ENCODE results near the gene TMEM38A. TPM values are rescaled to one million over a fixed set of nuclear protein-coding genes. Genes with fewer than 3 reads are reported as not detected.
"Not testable (repeated sequence)": the region's sequence is repeated elsewhere in the genome, so short reads cannot be mapped to it uniquely, and the experiment has no call there.

The TMEM38A gene
- total RNA-seq, 1 donor from 2014 or later: 5.1 TPM

- no peak overlapping the region for H3K27ac ChIP-seq
- H3K4me1 ChIP-seq: no peaks in the 10 kb centered on the region
- DNase-seq: no peak
- intact Hi-C loops (cut with DNase I): no loop called here
- no peaks in the 10 kb centered on the region for H3K36me3 ChIP-seq
- H3K4me3 ChIP-seq: no peak overlapping the region
- no peak for ATAC-seq
- no peaks in the 10 kb centered on the region for H3K27me3 ChIP-seq
- no peak for TF ChIP-seq CTCF (IDR thresholded peaks at IDR 0.05)
- H3K9me3 ChIP-seq: no peaks in the 10 kb centered on the region
These were observed 27.1 kb downstream of the TMEM38A start for GRCh38 chr19:16688084-16688483.

GRCh38 chr19:16698914-16699313, 38.0 kb downstream of the TMEM38A start:
- intact Hi-C loops (cut with DNase I): no loop called here
- Histone ChIP-seq H3K36me3 (no peaks in the 10 kb centered on the region), H3K4me3 (no peak overlapping the region), H3K27ac (no peak overlapping the region), H3K4me1 (peaks cover 10% of the 10 kb centered on the region), H3K9me3 (no peaks in the 10 kb centered on the region), H3K27me3 (no peaks in the 10 kb centered on the region)
- DNase-seq (no peak), ATAC-seq (peak; percentile 46)
- no peak for TF ChIP-seq CTCF (IDR thresholded peaks at IDR 0.05)

- peak; percentile 58 for ATAC-seq
These were observed 41.2 kb downstream of the TMEM38A start for GRCh38 chr19:16702123-16702522.

GRCh38 chr19:16703677-16704076, 42.7 kb downstream of the TMEM38A start:
- intact Hi-C loops (cut with DNase I): no loop called here
- no peak overlapping the region for H3K27ac ChIP-seq
- ATAC-seq (no peak), DNase-seq (no peak)
- H3K27me3 ChIP-seq: no peaks in the 10 kb centered on the region
- H3K4me1 ChIP-seq: peaks cover 10% of the 10 kb centered on the region
- H3K4me3 ChIP-seq: no peak overlapping the region
- TF ChIP-seq CTCF (IDR thresholded peaks at IDR 0.05): no peak
- no peaks in the 10 kb centered on the region for H3K36me3 ChIP-seq
- H3K9me3 ChIP-seq: no peaks in the 10 kb centered on the region

More at GRCh38 chr19:16702123-16702522, 41.2 kb downstream of the TMEM38A start:
- peaks cover 10% of the 10 kb centered on the region for H3K4me1 ChIP-seq
- no peak for TF ChIP-seq CTCF (IDR thresholded peaks at IDR 0.05)
- no peaks in the 10 kb centered on the region for H3K27me3 ChIP-seq
- H3K9me3 ChIP-seq: no peaks in the 10 kb centered on the region
- intact Hi-C loops (cut with DNase I): no loop called here
- no peak overlapping the region for H3K27ac ChIP-seq
- no peak overlapping the region for H3K4me3 ChIP-seq
- DNase-seq: no peak
- H3K36me3 ChIP-seq: no peaks in the 10 kb centered on the region

- H3K27me3 ChIP-seq; H3K9me3 ChIP-seq; H3K27ac ChIP-seq; intact Hi-C loops (cut with DNase I); H3K4me3 ChIP-seq; DNase-seq; ATAC-seq; H3K4me1 ChIP-seq; H3K36me3 ChIP-seq: not testable (repeated sequence)
These were observed 49.9 kb downstream of the TMEM38A start for GRCh38 chr19:16710870-16711269.

- H3K4me3 ChIP-seq; H3K27ac ChIP-seq; H3K27me3 ChIP-seq; H3K9me3 ChIP-seq; DNase-seq; H3K36me3 ChIP-seq; intact Hi-C loops (cut with DNase I); ATAC-seq; H3K4me1 ChIP-seq: not testable (repeated sequence)
These were observed 51.4 kb downstream of the TMEM38A start for GRCh38 chr19:16712295-16712694.

- Histone ChIP-seq H3K27me3 (no peaks in the 10 kb centered on the region), H3K9me3 (no peaks in the 10 kb centered on the region), H3K27ac (no peak overlapping the region), H3K4me1 (peaks cover 1% of the 10 kb centered on the region), H3K4me3 (no peak overlapping the region), H3K36me3 (no peaks in the 10 kb centered on the region)
- DNase-seq (peak; percentile 78), ATAC-seq (peak; percentile 88)
- intact Hi-C loops (cut with DNase I): no loop called here
- TF ChIP-seq CTCF (IDR thresholded peaks at IDR 0.05): peak; percentile 85
These were observed 53.9 kb downstream of the TMEM38A start for GRCh38 chr19:16714702-16715287.
